Measurements from ENCODE around the gene BABAM1. TPM values are rescaled to one million over a fixed set of nuclear protein-coding genes. Genes with fewer than 3 reads are reported as not detected.
A peak's percentile ranks its signal among the peaks of the same experiment; 100 is the strongest.

BABAM1 gene
- total and polyA plus RNA-seq, 9 of the 15 experiments (the other 6 are each of a cell fraction or from before 2014, with no cell fraction given) = 14.7 to 160 (median 113) TPM

DNA sequence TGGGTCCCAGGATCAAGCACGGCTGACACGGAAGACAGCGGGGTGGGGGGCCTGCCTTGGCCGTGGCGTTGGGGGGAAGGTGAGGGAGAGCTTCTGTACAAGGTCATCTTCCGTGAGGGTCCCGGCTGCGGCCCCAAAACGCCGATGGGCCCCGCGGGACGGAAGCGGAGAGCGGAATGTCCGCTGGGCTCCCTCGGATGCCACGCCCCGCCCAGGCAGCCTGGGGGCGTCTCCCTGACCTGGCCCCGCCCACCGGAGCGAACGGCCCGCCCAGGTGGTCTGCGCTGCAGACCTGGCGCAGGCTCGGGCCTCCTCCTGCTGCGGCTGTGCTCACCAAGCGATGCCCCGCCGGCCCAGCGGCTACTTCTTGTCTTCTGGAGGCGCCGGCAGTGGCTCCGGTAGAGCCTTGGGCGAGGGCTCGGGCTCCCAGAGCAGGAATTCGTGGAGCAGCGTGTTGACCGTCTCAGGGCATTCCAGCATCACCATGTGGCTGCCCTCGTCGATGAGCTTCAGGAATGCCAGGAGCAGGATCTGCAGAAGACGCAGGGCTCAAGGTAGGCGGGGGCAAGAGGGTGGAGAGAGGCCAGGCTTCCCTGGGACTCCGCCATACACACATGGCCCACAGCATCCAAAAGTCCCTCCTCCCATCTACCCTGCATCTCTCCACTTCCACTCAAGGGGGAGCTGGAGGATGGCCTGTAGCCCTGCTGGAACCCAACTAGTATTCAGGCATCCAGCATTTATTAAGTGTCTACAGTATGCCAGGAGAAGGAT is 25.2 kb downstream of the BABAM1 start (continued):
- TF ChIP-seq, protein P1, sequence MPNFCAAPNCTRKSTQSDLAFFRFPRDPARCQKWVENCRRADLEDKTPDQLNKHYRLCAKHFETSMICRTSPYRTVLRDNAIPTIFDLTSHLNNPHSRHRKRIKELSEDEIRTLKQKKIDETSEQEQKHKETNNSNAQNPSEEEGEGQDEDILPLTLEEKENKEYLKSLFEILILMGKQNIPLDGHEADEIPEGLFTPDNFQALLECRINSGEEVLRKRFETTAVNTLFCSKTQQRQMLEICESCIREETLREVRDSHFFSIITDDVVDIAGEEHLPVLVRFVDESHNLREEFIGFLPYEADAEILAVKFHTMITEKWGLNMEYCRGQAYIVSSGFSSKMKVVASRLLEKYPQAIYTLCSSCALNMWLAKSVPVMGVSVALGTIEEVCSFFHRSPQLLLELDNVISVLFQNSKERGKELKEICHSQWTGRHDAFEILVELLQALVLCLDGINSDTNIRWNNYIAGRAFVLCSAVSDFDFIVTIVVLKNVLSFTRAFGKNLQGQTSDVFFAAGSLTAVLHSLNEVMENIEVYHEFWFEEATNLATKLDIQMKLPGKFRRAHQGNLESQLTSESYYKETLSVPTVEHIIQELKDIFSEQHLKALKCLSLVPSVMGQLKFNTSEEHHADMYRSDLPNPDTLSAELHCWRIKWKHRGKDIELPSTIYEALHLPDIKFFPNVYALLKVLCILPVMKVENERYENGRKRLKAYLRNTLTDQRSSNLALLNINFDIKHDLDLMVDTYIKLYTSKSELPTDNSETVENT (CRISPR knock-in tag; IDR thresholded peaks at IDR 0.05) = peak; percentile 26; the same call in 1 of the 2 replicates
- no peak for TF ChIP-seq HNRNPK (IDR thresholded peaks at IDR 0.05; ENCODE audit: low read depth, low read length, poor library complexity, severe bottlenecking)
- no peak for TF ChIP-seq RAD51 (IDR thresholded peaks at IDR 0.05; ENCODE audit: borderline replicate concordance, low read depth)
- peak in 1 of 2 experiments; percentile 67; a peak in 2 of 4 replicates for TF ChIP-seq RCOR1 (IDR thresholded peaks at IDR 0.05; ENCODE audit: borderline replicate concordance in 1 of 2, low read depth in 2 of 2, low read length in 2 of 2)
- no peak for TF ChIP-seq BRCA1 (IDR thresholded peaks at IDR 0.05)
- TF ChIP-seq BRCA1 (CRISPR knock-in tag; IDR thresholded peaks at IDR 0.05) = no peak
- no peak for TF ChIP-seq NR3C1 (CRISPR knock-in tag; IDR thresholded peaks at IDR 0.05)
- TF ChIP-seq FOXP1 (CRISPR knock-in tag; IDR thresholded peaks at IDR 0.05) = no peak
- no peak for TF ChIP-seq OTX1 (CRISPR knock-in tag; IDR thresholded peaks at IDR 0.05)
- TF ChIP-seq, protein P2, sequence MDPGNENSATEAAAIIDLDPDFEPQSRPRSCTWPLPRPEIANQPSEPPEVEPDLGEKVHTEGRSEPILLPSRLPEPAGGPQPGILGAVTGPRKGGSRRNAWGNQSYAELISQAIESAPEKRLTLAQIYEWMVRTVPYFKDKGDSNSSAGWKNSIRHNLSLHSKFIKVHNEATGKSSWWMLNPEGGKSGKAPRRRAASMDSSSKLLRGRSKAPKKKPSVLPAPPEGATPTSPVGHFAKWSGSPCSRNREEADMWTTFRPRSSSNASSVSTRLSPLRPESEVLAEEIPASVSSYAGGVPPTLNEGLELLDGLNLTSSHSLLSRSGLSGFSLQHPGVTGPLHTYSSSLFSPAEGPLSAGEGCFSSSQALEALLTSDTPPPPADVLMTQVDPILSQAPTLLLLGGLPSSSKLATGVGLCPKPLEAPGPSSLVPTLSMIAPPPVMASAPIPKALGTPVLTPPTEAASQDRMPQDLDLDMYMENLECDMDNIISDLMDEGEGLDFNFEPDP (CRISPR knock-in tag; IDR thresholded peaks at IDR 0.05) = no peak
- no peak for TF ChIP-seq IFI16 (CRISPR knock-in tag; IDR thresholded peaks at IDR 0.05)
- TF ChIP-seq, protein P3, sequence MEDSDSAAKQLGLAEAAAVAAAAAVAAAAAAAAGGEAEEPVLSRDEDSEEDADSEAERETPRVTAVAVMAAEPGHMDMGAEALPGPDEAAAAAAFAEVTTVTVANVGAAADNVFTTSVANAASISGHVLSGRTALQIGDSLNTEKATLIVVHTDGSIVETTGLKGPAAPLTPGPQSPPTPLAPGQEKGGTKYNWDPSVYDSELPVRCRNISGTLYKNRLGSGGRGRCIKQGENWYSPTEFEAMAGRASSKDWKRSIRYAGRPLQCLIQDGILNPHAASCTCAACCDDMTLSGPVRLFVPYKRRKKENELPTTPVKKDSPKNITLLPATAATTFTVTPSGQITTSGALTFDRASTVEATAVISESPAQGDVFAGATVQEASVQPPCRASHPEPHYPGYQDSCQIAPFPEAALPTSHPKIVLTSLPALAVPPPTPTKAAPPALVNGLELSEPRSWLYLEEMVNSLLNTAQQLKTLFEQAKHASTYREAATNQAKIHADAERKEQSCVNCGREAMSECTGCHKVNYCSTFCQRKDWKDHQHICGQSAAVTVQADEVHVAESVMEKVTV (CRISPR knock-in tag; IDR thresholded peaks at IDR 0.05) = peak; percentile 64
- TF ChIP-seq CREM (IDR thresholded peaks at IDR 0.05; ENCODE audit: low read depth) = peak; percentile 59; the same call in 1 of the 2 replicates
- TF ChIP-seq, protein P4, sequence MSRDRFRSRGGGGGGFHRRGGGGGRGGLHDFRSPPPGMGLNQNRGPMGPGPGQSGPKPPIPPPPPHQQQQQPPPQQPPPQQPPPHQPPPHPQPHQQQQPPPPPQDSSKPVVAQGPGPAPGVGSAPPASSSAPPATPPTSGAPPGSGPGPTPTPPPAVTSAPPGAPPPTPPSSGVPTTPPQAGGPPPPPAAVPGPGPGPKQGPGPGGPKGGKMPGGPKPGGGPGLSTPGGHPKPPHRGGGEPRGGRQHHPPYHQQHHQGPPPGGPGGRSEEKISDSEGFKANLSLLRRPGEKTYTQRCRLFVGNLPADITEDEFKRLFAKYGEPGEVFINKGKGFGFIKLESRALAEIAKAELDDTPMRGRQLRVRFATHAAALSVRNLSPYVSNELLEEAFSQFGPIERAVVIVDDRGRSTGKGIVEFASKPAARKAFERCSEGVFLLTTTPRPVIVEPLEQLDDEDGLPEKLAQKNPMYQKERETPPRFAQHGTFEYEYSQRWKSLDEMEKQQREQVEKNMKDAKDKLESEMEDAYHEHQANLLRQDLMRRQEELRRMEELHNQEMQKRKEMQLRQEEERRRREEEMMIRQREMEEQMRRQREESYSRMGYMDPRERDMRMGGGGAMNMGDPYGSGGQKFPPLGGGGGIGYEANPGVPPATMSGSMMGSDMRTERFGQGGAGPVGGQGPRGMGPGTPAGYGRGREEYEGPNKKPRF (IDR thresholded peaks at IDR 0.05; ENCODE audit: low read depth, low read length) = no peak
- 0 out of 2 replicates have a peak, but pooled peaks have one; percentile 34 for TF ChIP-seq CXXC5 (CRISPR knock-in tag; IDR thresholded peaks at IDR 0.05)
- no peak for TF ChIP-seq ZFP30 (CRISPR knock-in tag; IDR thresholded peaks at IDR 0.05; ENCODE audit: borderline replicate concordance)
- TF ChIP-seq ZNF12 (CRISPR knock-in tag; IDR thresholded peaks at IDR 0.05) = no peak
- TF ChIP-seq ARNT (IDR thresholded peaks at IDR 0.05) = peak; percentile 28 to 73; a peak in 1 of 4 replicates
- TF ChIP-seq, protein P5, sequence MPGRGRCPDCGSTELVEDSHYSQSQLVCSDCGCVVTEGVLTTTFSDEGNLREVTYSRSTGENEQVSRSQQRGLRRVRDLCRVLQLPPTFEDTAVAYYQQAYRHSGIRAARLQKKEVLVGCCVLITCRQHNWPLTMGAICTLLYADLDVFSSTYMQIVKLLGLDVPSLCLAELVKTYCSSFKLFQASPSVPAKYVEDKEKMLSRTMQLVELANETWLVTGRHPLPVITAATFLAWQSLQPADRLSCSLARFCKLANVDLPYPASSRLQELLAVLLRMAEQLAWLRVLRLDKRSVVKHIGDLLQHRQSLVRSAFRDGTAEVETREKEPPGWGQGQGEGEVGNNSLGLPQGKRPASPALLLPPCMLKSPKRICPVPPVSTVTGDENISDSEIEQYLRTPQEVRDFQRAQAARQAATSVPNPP (IDR thresholded peaks at IDR 0.05; ENCODE audit: borderline replicate concordance, insufficient read depth, insufficient read length) = no peak

All from K562 (cell line).